ENCODE data around the gene TGFB1.

GRCh38 chr19:41402010-41402409, 48.3 kb upstream of the TGFB1 start:
- TF ChIP-seq YY1 (IDR thresholded peaks at IDR 0.05; ENCODE audit: extremely low read depth, insufficient replicate concordance, low read depth, low read length) (no peak), JUND (IDR thresholded peaks at IDR 0.05) (no peak), CTCF (IDR thresholded peaks at IDR 0.05 in 2 of 3, conservative IDR thresholded peaks at IDR 0.05 in 1 of 3; ENCODE audit: borderline replicate concordance in 1 of 3, insufficient read depth in 1 of 3, low read depth in 2 of 3, low read length in 2 of 3) (no peak), SP1 (IDR thresholded peaks at IDR 0.05; ENCODE audit: low read depth) (no peak)
